ENCODE results near the gene CFAP299. TPM values are rescaled to one million over a fixed set of nuclear protein-coding genes. Genes with fewer than 3 reads are reported as not detected.
A peak's percentile ranks its signal among the peaks of the same experiment; 100 is the strongest.

CFAP299 gene
- total and polyA plus RNA-seq, 9 of the 15 experiments (the other 6 are each of a cell fraction or from before 2014, with no cell fraction given): 0.09 to 3.0 (median 0.76) TPM

DNA sequence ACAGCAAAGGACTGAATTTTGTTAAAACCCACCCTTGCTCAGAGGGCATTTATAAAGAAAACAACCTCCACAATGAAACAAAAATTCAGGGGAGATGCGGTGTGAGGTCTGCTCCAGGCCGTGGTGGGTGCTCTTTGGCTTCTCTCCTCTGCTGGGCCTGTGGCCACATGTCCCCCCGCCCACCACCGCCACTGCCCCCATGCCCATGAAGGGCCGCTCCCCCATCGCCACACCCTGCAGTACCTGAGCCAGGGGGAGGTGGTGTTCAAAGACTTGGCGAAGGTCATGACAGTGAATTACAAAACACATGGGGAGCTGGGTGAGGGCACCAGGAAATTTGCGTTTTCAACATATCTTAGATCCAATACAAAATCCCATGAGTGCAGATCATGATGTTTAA, 14.2 kb upstream of the CFAP299 start (continued):
- TF ChIP-seq ZNF436 (CRISPR knock-in tag; IDR thresholded peaks at IDR 0.05) (no peak), ZNF224 (CRISPR knock-in tag; IDR thresholded peaks at IDR 0.05) (no peak)
- TF ChIP-seq, protein P1, sequence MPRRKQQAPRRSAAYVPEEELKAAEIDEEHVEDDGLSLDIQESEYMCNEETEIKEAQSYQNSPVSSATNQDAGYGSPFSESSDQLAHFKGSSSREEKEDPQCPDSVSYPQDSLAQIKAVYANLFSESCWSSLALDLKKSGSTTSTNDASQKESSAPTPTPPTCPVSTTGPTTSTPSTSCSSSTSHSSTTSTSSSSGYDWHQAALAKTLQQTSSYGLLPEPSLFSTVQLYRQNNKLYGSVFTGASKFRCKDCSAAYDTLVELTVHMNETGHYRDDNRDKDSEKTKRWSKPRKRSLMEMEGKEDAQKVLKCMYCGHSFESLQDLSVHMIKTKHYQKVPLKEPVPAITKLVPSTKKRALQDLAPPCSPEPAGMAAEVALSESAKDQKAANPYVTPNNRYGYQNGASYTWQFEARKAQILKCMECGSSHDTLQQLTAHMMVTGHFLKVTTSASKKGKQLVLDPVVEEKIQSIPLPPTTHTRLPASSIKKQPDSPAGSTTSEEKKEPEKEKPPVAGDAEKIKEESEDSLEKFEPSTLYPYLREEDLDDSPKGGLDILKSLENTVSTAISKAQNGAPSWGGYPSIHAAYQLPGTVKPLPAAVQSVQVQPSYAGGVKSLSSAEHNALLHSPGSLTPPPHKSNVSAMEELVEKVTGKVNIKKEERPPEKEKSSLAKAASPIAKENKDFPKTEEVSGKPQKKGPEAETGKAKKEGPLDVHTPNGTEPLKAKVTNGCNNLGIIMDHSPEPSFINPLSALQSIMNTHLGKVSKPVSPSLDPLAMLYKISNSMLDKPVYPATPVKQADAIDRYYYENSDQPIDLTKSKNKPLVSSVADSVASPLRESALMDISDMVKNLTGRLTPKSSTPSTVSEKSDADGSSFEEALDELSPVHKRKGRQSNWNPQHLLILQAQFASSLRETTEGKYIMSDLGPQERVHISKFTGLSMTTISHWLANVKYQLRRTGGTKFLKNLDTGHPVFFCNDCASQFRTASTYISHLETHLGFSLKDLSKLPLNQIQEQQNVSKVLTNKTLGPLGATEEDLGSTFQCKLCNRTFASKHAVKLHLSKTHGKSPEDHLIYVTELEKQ (CRISPR knock-in tag; IDR thresholded peaks at IDR 0.05): no peak
- TF ChIP-seq, protein P2, sequence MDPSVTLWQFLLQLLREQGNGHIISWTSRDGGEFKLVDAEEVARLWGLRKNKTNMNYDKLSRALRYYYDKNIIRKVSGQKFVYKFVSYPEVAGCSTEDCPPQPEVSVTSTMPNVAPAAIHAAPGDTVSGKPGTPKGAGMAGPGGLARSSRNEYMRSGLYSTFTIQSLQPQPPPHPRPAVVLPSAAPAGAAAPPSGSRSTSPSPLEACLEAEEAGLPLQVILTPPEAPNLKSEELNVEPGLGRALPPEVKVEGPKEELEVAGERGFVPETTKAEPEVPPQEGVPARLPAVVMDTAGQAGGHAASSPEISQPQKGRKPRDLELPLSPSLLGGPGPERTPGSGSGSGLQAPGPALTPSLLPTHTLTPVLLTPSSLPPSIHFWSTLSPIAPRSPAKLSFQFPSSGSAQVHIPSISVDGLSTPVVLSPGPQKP (CRISPR knock-in tag; IDR thresholded peaks at IDR 0.05): no peak

DNA sequence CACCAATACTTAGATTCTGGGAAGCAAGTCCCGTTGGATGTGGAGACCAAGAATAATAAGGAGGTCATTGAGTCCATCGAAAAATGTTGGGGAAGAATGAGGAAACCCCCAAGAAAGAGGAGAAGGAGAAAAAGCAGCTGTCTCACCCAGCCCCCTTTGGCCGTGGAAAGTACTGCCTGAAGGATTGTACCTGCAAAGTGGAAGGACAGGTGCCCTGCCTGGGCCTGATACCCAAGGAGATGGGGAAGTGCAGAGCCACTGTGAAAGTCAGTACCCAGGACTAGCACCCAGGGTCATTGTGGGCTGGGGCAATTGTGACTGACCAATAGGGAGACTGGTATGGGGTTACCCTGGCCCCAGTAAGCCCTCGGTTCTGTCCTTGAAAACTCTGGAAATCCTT, 13.8 kb upstream of the CFAP299 start:
- Histone ChIP-seq H3K9me1 (ENCODE audit: control insufficient read depth, insufficient read depth, low read length) (no peaks in the 10 kb centered on the region), H3K4me1 (replicated peaks in 1 of 2; ENCODE audit: control insufficient read depth in 2 of 2, insufficient read depth in 2 of 2, low read length in 2 of 2) (no peaks in the 10 kb centered on the region), H3K27ac (ENCODE audit: extremely low read depth, low read depth, low read length) (no peak overlapping the region), H3K4me3 (no peak overlapping the region), H3K9ac (ENCODE audit: insufficient read depth in 1 of 2, low read depth in 2 of 2, low read length in 2 of 2) (no peak overlapping the region), H4K20me1 (replicated peaks; ENCODE audit: control insufficient read depth, insufficient read depth, low read length) (no peaks in the 10 kb centered on the region), H3K36me3 (ENCODE audit: control insufficient read depth, insufficient read depth, low read length) (no peaks in the 10 kb centered on the region), H2AFZ (ENCODE audit: low read depth, low read length) (no peak overlapping the region), H3K9me3 (replicated peaks; ENCODE audit: control insufficient read depth, insufficient read depth, low read depth, low read length) (no peaks in the 10 kb centered on the region), H3K27me3 (ENCODE audit: control insufficient read depth in 2 of 2, insufficient read depth in 2 of 2, low read length in 2 of 2) (no peaks in the 10 kb centered on the region), H3K4me2 (ENCODE audit: insufficient read depth, low read length) (no peak overlapping the region), H3K79me2 (ENCODE audit: control insufficient read depth, insufficient read depth, low read length) (no peaks in the 10 kb centered on the region)
- no peak for DNase-seq (ENCODE audit: extremely low read depth in 1 of 4, low spot score in 3 of 4)
- POLR2A ChIA-PET: no interaction called here
- no TSS peak for BruUV-seq (replicated peaks)
- TF ChIP-seq NFE2L1 (tag; IDR thresholded peaks at IDR 0.05; ENCODE audit: borderline replicate concordance, low read depth) (no peak), EGR1 (conservative IDR thresholded peaks at IDR 0.05) (no peak), PTTG1 (tag; IDR thresholded peaks at IDR 0.05; ENCODE audit: low read depth) (no peak), MECOM (CRISPR knock-in tag; IDR thresholded peaks at IDR 0.05) (no peak), NKRF (IDR thresholded peaks at IDR 0.05; ENCODE audit: borderline replicate concordance) (no peak), BCOR (IDR thresholded peaks at IDR 0.05) (no peak), NR2C2 (CRISPR knock-in tag; IDR thresholded peaks at IDR 0.05) (no peak), NR2C2 (tag; IDR thresholded peaks at IDR 0.05) (no peak), SMAD4 (CRISPR knock-in tag; conservative IDR thresholded peaks at IDR 0.05) (no peak), BRD4 (IDR thresholded peaks at IDR 0.05) (no peak), ZNF184 (CRISPR knock-in tag; IDR thresholded peaks at IDR 0.05) (no peak)
- 25% methylated on average over 3 of the region's 4 CpGs for WGBS (ENCODE audit: insufficient coverage, low coverage, missing lambda C conversion rate)
- peak; percentile 35; the same call in 2 of the 3 replicates for ATAC-seq
- CTCF ChIA-PET (ENCODE audit: low intra/inter-chr PET ratio): no interaction called here
- intact Hi-C loops (cut with micrococcal nuclease) (no loop called here), in situ Hi-C loops (cut with MboI) (no loop called here)
- FAIRE-seq: no peak

All from K562 (cell line).